Measurements from ENCODE around the gene BEND7.
"Not testable (repeated sequence)": the region's sequence is repeated elsewhere in the genome, so short reads cannot be mapped to it uniquely, and the experiment has no call there.

Gene BEND7

DNA sequence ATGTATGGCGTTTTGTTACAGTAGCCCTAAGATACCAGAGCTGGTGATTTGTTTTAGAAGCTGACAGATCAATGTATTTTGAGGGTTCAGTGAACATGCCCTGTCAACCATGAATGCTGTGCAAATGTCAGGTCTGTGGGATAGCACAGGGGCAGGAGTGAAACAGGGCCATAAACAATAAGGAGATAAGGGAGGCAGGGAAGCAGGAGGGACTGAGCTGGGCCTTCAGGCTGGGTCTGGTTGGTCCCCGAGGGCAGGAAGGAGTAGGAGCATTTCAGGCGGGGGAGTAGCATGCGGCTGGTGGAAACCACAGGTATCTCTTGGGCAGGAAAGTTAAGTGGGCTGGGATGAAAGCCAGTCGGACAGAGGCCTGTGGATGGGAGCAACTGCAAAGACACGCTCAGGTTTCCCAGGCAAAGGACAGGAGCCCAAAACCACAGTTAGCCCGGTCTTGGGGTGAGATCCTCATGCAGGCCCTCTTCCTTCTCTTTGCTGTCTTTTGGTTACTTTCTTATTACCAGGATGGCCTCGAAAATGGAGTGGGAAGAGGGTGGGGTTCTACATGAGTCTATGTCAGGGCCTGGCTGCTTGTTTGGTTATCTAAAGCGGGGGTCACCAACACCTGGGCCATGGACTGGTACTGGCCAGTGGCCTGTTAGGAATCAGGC is 111.2 kb downstream of the BEND7 start:
- DNase-seq = no peak

DNA sequence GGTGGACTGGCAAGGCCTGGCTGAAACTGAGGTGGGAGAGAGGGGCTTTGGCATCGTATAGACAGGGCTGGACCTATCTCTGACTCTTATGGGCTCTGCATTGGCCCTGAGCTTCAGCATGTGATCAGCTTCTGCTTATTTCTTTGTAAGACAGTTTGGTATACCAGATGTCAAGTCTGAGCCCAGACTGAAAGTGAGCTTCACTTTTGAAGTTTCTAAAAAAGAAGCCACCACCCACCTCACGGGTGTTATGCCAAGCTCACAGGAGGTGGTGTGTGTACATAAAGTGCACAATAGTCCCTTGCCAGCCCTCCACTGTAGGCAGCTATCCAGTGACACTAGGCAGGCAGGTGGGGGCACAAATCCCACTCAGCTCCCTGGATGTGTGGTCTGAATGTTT is 112.1 kb downstream of the BEND7 start:
- no peak for DNase-seq

DNA sequence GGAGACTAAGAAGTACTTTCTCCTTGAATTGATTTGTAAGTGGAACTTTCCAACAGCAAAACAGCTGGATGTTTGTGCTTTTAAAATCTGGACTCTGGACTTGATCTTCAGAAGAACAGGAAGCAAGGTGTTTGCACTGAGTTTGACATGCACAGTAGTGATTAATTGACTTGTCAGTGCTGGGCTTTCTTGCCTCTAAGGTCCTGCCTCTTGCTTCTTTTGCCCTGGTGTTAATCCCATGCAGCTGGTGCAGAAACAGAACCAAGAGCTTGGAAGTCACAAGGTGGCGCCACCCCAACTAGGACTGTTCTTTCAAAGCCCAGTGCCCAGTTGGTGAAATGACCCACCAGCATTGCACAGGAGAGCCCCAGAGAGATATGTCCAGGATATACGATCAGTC is 114.0 kb downstream of the BEND7 start:
- DNase-seq = no peak

DNA sequence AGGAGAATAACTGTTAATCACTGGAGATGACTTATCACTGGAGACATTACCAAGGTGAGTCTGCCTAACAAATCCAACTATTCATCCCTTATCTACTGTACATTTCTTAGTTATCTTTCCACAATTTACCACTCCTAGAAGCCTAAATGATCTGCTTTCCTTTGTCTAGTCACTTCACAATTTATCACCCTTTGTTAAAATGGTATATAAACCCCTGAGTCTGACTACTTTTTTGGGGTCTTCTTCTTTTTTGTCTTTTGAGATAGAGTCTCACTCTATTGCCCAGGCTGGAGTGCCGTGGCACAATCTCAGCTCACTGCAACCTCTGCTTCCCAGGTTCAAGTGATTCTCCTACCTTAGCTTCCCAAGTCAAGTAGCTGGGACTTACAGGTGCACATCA is 114.7 kb downstream of the BEND7 start:
- DNase-seq = no peak

DNA sequence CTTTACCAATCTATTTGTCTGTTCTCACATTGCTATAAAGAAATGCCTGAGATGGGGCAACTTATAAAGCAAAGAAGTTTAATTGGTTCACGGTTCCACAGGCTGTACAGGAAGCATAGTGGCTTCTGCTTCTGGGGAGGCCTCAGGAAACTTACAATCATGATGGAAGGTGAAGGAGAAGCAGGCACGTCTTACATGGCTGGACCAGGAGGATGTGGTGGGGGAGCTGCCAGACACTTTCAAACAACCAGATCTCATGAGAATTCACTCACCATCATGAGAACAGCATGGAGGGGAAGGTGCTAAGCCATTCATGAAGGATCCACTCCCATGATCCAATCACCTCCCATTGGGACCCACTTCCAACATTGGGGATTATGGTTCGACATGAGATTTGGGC is 115.9 kb downstream of the BEND7 start:
- DNase-seq = no peak

DNA sequence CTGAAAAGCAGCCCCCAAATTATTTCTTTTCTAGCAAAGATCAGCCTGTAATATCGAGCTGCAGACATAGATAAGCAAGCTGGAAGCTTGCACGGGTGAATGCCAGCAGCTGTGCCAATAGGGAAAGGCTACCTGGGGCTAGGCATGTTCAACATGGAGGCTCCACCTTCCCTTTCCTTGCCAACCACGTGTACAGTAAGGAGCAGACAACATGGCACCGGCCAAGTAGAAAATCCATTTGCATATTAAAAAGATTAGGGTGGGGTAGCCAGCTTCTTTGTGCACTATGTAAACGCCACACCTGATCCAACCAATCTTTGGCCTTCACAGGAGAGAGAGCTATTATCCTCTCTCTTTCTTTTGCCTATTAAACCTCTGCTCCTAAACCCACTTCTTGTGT is 124.0 kb downstream of the BEND7 start:
- no peak for DNase-seq

DNA sequence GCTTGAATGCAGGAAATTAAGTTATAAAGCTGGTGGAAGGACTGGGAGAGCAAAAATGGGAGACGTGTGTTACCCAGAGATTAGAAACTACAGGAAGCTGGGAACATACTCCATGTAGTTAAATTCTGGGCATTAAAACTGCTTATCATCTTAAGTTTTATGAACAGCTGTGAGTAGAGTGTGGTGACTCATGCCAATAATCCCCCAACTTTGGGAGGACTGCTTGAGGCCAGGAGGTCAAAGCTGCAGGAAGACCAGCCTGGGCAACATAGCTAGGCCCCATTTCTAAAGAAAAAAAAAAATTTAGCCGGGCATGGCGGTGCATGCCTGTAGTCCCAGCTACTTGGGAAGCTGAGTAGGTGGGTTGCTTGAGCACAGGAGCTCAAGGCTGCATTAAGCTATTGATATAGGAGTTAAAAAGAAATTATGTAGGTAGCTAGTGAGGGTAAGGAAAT is 124.5 kb downstream of the BEND7 start:
- DNase-seq = no peak

DNA sequence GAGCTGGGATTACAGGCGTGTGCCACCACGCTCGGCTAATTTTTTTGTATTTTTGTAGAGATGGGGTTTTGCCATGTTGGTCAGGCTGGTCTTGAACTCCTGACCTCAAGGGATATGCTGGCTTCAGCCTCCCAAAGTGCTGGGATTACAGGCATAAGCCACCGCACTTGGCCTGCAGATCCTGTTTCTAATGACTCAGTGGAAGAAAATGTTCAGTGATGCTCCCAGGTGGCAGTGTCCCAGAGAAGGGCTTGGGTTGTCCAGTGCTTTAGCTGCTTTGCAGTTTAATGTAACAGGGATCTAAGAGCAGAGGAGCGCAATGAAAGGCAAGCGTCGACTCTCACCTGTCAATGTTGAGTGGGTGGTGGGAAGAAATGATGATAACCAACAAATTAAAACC is 125.4 kb downstream of the BEND7 start:
- DNase-seq = not testable (repeated sequence)

DNA sequence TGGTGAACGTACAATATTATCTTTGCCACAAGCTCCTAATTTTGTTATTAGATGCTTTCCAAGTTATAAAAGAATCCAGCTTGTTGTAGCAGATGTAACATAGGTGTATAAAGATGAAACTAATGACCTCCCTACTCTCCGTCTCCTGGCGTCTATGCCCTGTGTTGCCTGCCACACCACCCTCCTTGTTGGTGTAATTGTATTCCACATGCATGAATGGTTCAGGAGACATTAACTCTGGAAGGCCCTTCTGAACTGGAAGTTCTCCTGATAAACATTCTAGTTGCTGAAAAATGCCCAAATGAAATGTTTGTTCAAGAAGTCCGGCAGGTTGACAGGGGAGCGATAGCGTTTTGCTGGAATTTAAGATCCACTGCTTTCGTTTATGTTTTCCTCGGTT is 126.8 kb downstream of the BEND7 start:
- DNase-seq = no peak

DNA sequence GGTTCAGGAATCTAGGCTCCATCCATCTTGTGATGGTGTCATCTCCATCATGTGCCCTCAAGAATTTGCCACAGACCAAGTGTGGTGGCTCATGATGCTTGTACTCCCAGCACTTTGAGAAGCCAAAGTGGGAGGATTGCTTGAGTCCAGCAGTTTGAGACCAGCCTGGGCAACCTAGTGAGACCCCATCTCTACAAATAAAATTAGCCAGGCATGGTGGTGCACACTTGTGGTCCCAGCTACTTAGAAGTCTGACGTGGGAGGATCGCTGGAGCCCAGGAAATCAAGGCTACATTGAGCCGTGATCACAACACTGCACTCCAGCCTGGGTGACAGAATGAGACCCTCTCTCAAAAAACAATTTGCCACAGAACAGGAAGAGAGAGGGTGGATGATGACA is 127.7 kb downstream of the BEND7 start:
- no peak for DNase-seq

DNA sequence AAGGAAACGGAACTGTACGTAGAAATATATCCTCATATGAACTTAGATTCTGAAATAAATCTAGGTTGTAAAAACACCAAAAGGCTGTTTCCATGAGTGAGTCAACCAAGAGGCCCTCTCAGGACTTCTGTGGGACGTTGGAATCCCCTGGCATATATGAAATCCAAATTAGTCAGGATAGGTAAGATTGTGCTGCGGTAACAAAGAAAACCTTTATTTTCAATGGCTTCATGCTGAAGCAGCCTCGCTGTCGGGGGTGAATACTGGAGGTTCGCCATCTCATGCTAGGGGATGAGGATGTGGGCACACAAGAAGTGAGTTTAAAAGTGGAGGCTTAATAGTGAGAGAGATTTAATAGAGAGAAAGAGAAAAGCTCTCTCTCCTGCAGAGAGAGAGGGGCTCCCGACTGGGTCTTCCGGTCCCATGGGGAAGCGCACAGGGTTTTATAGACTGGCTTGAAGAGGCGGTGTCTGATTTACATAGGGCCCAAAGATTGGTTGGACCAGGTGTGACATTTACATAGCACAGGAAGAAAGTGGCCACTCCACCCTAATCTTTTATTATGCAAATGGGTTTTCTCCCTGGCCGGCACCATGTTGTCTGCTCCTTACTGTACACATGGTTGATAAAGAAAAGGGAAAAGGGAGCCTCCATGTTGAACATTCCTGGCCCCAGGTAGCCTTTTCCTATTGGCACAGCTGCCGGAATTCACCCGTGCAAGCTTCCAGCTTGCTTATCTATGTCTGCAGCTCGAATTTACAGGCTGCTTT is 128.4 kb downstream of the BEND7 start:
- no peak for DNase-seq

DNA sequence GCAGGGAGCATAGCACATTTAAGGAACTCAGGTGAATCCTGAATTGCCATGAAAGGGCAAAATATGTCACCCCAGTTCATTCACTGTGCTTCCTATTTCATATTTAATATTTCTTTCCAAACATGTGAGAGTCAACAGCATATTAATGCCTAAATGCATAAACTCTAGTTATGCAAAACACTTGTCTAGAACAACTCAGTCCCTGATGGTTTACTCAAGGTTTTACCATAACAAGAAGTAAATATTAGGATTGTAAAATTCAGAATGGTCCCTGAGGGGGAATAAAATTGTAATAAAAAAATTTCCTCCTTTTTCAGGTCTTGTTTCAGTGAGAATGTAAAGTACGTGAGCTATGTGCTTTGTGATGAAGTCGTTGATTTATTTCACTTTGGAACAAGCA is 129.1 kb downstream of the BEND7 start:
- DNase-seq = no peak

DNA sequence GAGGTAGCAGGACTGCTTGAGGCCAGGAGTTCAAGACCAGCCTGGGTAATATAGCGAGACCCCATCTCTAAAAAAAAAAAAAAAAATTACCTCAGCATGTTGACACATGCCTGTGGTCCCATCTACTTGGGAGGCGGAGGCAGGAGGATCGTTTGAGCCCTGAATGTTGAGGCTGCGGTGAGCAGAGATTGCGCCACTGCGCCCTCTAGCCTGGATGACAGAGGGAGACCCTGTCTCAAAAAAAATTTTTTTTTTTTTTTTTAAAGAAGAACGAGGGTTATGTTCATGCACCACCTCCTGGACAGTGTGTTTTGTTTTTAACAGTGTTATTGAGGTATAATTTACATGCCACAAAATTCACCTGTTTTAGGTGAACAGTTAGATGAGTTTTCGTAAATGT is 129.6 kb downstream of the BEND7 start:
- no peak for DNase-seq

DNA sequence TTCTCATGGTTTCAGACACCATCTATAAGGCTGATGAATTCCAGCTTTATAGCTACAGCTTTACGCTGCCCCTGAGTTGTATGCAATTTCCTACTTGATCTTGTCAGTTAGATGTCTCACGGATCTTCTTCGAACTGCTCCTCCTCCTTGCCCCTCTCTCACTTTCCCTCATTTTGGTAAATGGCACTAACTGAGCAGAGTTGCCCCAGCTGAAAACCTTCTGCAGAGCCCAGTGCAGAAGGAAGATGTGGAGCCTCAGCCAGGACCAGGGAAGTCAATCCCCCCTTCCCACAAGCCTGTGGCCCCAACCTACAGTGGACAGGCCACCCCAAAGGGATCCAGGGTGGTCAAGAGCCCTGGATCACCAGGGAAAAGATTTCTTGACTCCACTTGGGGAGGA is 131.8 kb downstream of the BEND7 start:
- no peak for DNase-seq

DNA sequence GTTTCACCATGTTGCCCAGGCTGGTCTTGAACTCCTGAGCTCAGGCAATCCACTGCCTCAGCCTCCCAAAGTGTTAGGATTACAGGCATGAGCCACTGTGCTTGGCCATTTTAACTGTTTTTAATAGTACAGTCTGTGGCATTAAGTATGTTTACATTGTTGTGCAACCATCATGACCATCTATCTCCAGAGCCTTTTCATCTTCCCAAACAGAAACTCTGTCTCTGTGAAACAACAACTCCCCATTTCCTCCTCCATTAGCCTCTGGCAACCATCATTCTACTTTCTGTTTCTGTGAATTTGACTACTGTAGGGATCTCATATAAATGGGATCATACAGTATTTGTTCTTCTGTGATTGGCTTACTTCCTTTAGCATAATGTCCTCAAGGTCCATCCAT is 132.4 kb downstream of the BEND7 start:
- no peak for DNase-seq

DNA sequence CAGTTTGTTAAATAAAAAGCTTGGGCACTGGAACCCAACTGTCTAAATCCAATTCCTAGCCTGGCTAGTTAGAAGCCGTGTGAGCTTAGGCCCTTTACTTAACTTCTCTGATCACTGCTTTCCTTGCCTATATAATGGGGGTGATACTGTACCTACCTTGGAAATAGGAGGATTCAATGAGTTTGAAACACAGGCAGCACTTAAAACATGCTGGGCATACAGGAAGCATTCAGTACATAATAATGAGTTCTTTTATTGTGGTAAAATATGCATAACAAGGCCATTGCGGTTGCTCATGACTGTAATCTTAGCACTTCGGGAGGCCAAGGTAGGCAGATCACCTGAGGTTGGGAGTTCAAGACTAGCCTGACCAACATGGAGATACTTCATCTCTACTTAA is 133.3 kb downstream of the BEND7 start:
- DNase-seq = no peak

DNA sequence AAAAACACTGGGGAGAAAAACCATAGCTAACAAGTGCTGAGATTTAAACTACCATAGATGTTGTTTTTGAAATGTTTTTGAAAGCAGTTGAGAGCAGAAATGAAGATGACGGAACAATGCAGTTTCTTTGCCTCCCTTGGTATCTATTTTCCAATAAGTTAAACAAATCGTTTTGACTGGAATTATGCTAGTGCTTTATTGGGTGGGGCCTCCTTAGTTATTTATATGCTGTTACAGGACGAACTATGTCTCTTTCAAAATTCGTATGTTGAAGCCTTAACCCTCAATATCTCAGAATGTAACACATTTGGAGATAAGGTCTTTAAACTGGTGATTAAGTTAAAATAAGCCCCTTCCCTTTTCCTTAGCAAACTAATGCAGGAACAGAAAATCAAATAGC is 135.2 kb downstream of the BEND7 start:
- no peak for DNase-seq

DNA sequence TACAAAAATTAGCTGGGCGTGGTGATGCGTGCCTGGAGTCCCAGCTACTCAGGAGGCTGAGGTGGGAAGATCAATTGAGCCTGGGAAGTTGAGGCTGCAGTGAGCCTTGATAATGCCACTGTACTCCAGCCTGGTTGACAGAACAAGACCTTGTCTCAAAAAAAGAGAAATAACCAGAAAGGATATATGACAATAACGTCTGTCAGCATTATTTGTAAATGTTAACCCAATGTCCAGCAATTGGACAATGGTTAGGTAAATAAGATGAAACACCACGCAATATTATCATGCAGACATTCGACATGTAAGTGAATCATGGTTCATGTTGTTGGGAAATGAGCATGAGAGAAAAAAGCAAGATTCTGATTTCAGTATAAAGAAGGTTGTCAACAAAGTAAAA is 136.1 kb downstream of the BEND7 start:
- no peak for DNase-seq

All from activated CD4-positive, alpha-beta T cell treated with anti-CD3 and anti-CD28 coated beads, Interleukin-2, Interleukin-6, amounts not matched to agents 100 ng/mL and 50 ng/mL, durations not matched to agents 16 hours and 8 hours (primary cell).